Testis (tissue), 2 donors: ENCODE data around the gene PITX2.

Experiments used
- CTCF ChIP-seq, 3 experiments: fragments of 450-650 bp in 2 of 3; fragments of 200-600 bp in 1 of 3; sonication (generic) in 1 of 3; IDR thresholded peaks; one replicate each; pipeline ENCODE4 v1.5.1; 2016 to 2019; ENCODE audit warnings: antibody characterized with exemption in 3 of 3, mild to moderate bottlenecking in 2 of 3, moderate library complexity in 1 of 3
- POLR2A ChIP-seq: fragments of 450-650 bp; IDR thresholded peaks from one replicate; pipeline ENCODE4 v1.6.1; 2017; ENCODE audit warnings: antibody characterized with exemption, mild to moderate bottlenecking, moderate library complexity

GRCh38 chr4:110667670-110668069 lies 44.8 kb upstream of the PITX2 start:
- no peak for TF ChIP-seq POLR2A
- TF ChIP-seq CTCF (IDR thresholded peaks at IDR 0.05) = no peak
